ENCODE measurements around the gene TSPEAR.
"Not testable (repeated sequence)": the region's sequence is repeated elsewhere in the genome, so short reads cannot be mapped to it uniquely, and the experiment has no call there.

TSPEAR gene

DNA sequence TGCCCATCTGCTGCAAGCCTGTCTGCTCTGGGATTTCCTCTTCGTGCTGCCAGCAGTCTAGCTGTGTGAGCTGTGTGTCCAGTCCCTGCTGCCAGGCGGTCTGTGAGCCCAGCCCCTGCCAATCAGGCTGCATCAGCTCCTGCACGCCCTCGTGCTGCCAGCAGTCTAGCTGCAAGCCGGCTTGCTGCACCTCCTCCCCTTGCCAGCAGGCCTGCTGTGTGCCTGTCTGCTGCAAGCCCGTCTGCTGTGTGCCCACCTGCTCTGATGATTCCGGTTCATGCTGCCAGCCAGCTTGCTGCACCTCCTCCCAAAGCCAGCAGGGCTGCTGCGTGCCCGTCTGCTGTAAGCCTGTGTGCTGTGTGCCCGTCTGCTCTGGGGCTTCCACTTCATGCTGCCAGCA lies 110.3 kb downstream of the TSPEAR start:
- not testable (repeated sequence) for DNase-seq

DNA sequence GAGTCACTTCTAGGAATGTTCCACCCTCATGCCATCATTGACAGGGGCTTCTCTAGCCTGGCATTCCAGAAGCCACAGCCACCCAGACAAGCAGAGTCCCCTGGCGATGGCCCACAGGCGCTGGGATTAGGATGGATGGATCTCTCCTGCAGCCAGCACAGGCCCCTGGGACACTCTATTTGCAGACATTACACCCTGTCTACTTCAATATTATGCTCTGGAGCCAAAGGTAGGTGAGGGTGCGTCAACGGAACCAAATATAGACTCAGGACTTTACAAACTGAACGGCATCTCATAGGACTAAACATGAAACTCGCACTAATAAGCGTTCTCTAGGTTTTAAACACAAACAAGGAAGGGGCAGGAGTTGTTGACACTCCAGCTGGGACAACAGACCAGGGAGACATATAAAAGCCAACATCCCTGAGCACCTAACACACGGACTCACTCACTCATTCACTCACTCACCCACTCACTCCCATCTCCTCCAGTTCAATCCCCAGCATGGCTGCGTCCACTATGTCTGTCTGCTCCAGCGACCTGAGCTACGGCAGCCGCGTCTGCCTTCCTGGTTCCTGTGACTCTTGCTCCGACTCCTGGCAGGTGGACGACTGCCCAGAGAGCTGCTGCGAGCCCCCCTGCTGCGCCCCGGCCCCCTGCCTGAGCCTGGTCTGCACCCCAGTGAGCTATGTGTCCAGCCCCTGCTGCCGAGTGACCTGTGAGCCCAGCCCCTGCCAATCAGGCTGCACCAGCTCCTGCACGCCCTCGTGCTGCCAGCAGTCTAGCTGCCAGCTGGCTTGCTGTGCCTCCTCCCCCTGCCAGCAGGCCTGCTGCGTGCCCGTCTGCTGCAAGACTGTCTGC lies 111.0 kb downstream of the TSPEAR start, which contains the start of gene KRTAP10-7:
KRTAP10-7 (plus strand) TSS at position 480 of the 861 bp plus-strand sequence; CDS start at position 505, 25 bp downstream.
- DNase-seq, result not testable (repeated sequence)

DNA sequence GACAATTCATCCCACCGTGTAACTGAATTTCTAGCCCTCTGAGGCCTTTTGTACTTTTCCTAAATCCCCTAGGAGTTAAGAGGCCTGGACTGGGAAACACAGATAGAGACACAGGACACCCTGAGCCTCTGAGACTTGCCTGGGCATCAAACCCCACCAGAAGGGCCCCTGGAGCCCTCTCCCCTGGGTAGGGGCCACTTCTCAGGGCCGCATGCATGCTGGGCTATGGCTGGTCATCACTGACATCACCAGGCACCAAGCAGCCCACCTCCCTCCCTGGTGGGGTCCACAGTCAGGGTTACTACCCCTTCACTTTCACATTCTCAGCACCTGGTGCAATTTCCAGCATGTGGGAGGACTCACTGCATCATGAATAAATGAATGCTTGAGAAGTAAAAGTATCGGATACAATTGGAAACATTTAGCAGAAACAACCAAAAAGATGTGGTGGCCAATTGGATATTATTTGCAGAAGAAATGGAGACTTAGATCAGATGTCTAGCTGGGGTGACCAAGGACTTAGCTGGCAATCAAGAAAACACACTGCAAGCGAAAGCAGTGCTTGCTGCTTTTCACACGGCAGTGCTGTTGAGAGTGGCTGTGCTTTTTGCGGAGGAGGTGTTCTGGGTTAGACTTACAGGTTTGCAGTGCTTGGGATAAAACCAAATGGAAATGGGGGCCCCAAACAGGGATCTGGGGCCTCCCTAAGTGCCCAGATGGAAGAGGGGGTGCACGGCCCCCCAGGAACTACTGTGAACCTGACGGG lies 111.9 kb downstream of the TSPEAR start:
- DNase-seq, result no peak

DNA sequence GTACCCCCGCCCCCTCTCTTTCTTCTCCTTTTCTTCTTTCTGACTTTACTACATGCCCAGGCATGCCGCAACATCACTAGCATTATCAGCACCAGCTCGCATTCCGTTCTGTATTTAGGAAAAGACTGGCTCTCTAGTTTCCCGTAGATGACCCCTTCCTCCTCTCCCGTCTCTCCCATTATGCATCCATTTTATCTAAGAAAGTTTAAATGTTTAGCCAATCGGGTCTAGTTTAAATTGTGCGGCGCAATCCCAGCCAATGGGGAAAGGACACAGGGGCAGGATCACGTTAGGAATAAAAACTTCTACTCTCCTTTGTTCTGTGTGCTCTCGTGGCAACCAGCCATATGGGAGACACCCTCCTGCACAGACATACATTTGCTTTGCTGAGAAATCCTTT lies 113.3 kb downstream of the TSPEAR start:
- no peak for DNase-seq

DNA sequence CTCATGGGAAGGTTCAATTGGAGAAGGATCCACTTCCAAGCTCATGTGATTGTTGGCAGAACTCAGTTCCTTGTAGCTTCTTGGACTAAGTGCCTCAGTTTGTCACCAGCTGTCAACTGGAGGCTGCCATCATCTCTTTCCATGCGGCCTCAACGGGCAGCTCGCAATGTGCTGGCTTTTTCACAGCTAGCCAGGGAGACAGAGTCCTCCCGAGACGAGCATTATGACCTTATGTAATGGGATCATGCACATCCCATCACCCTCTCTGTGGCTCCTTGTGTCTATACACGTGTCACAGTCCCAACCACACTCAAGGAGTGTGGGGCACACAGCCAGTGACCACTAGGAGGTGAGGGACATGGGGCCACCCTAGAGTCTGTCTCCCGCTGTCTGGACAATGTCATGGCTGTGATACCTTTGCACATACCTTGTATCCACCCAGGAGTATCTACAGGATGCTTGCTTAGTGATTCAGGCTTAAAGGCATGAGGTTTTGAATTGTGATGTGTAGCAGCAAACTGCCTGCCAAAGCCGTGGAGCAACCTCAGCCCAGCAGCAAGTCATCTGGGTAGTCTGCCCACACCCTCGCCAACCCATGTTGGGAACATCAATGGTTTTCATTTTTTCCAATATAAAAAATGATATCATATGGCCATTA lies 115.2 kb downstream of the TSPEAR start:
- DNase-seq, result no peak

DNA sequence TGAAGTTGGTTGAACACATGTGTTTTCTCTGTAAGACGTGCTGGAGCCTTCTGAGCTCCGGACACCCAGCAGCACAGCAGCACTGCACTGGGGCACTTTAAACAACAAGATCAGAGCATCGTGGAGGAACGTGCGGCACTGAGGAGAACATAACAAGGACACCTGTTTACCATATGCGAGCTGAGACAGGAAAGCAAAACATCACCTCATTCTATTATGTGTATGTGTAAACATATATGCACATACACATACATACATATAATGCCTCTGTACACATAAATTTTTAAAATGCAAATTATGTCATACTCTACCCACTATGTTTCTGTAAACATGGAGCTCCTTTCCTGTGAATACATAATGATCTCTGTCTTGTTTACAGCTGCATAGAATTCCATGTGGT lies 115.8 kb downstream of the TSPEAR start:
- DNase-seq, result no peak

DNA sequence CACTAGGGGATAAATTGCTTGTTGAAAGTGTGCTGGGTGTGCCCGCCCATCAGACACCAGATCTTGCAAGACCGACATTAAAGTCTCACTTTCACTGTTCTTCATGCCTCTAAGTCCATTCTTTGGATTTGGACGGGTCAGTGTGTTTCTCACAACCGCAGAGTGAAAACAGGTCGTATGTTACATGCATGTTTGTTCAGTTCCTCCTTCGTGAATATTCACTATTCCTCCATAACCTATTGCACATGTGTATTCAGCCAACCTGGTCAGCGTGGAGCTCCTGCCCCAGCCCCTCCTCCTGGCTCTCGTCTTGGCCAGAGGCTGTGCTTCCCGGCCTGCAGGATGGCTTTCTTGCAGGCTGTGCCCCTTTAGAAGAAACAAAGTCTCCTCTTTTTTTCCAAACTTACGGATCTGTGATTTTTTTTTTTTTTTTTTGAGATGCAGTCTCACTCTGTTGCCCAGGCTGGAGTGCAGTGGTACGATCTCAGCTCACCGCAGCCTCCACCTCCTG lies 116.9 kb downstream of the TSPEAR start:
- DNase-seq, result no peak

DNA sequence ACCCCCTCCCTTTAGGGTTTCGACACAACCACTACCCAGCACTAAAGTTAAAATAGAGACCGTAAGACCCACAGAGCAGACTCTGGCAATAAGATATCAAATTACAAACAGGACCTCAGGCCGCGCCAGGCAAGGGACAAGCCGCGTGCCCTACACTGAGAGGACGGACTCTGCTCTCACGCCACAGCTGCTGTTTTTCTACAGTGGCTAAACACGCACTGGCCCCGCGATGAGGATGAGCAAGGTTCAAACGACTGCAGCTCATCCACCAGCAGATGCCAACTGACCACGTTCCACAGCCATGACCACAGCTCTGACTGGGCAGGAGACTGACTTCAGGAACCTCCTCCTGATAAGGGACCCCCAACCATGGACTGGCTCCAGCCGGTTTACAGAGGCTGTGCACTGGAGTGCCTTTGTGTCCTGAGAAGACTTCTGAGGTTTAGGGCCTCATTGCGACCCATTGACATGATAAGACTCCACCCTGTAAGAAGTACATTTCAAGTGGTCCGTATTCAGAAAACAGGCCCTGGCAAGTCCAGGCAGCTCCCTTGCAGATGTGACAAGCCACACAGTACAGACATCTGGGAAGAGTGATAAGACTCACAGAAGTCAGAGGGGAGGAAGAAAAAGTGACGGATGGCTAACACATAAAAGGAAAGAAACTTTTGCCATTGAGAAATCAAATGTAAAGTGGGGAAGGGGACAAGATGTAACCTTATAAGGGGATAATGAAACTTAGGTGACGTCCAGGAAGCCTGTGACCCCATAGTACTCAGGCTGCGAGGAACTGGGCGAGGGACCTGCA lies 117.6 kb downstream of the TSPEAR start:
- peak; percentile 94 for DNase-seq

DNA sequence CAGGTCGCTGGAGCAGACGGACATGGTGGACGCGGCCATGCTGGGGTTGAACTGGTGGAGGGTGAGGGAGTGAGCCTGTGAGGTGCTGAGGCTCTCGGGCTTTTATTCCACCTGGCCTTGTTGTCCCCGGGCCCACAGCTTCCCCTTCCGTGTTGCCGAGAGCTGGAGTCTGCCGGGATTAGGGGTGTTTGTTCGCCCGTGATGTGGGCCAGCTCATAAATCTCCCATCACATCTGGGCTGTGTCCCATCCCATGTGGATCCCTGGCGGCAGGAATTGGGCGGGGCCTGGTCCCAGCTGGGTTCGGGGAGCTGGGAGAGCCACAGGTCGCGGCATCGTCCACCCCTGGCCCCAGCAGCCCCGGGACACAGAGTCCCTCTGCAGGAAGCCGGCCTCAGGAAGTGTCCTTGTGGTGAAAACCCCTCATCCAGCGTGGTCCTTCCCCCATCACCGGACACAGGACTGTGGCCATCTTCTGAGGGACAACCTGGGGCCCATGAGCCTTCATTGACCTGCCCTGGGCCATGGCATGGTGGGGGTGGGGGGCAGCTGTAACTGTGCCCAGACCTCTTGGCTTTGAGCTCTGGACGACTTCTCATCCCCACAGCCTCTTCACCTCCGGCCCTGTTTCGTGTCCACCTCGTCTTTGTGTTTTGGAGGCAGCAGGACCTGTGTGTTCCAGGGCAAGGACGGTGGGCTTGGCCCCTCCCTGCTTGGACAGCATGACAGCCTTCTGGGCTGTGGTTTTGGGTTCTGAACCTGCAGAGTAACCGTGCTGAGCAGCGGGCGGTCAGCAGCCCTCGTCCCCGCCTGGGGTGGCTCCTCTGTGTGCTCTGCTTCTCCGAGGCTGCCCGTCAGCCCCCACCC lies 118.7 kb downstream of the TSPEAR start, which contains the start of gene KRTAP10-6:
KRTAP10-6 (minus strand) TSS at position 60 of the 866 bp plus-strand sequence; CDS start at position 39, 21 bp downstream.
- DNase-seq, result no peak

DNA sequence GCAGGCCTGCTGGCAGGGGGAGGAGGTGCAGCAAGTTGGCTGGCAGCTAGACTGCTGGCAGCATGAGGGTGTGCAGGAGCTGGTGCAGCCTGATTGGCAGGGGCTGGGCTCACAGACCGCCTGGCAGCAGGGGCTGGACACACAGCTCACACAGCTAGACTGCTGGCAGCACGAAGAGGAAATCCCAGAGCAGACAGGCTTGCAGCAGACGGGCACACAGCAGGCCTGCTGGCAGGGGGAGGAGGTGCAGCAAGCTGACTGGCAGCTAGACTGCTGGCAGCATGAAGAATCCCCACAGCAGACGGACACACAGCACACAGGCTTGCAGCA lies 119.6 kb downstream of the TSPEAR start:
- not testable (repeated sequence) for DNase-seq

DNA sequence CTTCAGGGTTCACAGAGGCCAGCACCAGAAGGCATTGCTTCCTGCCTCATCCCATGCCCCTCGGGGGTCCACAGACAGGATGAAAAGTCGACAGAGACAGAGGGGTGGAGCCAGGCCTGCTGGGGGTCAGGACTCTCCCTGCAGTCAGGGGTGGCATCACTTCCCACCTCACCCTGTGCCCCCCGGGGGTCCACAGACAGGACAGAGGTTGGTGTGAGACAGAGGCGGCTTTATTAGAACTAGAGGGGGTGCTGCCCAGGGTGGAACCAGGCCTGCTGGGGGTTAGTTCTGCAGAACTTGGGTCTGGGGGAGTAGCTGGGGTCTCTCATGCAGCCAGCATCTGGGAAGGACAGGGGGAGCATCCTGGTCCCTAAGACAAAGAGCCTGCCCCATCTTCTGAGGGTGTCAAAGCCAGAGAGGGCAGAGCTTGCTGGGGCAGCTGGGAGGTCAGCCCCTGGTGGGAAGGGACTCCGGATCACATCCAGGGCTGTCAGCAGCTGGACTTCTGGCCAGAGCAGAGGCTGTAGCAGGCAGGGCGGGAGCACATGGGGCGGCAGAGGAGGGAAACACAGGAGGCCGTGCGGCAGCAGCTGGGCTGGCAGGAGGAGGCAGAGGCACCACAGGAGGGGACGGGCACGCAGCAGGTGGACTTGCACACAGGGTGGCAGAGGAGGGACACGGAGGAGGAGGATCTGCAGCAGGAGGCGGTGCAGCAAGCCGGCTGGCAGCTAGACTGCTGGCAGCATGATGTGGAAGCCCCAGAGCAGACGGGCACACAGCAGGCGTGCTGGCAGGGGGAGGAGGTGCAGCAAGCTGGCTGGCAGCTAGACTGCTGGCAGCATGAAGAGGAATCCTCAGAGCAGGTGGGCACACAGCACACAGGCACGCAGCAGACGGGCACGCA lies 120.2 kb downstream of the TSPEAR start:
- DNase-seq, result not testable (repeated sequence)

DNA sequence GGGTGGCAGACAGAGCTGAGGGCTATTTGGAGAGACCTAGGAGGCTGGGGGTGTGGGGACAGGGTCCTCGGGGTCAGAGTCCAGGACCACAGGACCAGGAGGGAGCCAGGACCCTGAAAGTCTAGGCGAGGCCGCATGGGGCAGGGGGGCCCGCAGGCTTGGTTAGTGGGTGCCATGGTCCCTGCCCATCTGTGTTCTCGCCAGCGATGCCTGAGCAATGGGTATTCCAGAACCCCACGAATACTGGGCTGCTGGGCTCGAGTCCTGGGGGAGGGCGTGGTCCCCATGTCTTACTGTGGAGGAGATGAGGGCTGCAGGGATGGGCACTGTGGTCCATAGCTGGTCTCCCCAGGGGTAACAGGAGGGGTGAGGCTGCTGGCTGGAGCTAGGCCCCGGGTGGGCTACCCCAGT lies 121.1 kb downstream of the TSPEAR start:
- no peak for DNase-seq

DNA sequence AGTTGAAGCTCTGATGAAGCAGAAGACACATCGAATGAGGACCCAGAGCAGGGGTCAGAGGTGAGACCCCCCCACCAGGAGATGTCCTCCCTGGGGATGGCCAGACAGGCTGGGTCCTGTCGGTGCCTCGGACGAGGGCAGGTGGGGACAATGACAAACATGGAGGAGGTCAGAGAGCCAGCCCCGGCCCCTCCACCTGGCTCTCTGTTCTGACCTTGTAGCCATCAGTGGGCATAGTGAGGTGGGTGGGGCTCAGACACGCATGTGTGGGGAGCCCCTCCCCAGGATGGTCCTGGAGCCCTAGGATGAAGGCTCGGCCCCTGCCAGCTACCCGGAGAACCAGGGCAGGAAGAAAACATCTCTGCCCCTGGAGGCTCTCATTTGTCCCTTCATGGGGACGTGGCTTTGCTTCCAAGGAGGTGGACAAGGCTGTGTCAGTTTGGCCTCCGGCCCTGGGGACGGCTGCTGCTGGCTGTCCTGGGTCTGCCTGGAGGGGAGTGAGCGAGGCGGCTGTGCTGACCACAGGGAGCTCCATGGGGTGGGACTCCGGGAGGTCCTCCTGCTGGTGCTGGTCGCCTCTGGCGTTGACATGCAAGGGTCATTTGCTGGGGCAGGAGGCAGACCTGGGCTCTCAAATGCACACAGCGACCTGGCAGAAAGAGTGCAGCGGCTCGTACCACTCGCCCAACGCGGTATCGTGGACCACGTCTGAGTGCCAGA lies 121.6 kb downstream of the TSPEAR start:
- DNase-seq, result no peak

DNA sequence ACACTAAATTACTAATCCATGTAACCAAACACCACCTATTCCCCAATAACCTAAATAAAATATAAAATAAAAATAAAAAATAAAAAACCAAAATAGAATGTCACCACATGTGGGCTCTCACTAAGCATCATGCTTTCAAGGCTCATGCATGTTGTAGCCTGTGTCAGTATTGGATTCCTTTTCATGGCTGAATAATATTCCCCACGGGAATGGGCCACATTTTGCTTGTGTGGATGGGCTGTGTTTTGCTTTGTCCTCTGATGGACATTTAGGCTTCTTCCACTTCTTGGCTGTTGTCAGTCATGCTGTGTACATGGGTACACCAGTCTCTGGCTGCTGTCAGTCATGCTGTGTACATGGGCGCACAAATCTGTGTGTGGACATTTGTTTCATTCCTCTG lies 122.3 kb downstream of the TSPEAR start:
- DNase-seq, result no peak

DNA sequence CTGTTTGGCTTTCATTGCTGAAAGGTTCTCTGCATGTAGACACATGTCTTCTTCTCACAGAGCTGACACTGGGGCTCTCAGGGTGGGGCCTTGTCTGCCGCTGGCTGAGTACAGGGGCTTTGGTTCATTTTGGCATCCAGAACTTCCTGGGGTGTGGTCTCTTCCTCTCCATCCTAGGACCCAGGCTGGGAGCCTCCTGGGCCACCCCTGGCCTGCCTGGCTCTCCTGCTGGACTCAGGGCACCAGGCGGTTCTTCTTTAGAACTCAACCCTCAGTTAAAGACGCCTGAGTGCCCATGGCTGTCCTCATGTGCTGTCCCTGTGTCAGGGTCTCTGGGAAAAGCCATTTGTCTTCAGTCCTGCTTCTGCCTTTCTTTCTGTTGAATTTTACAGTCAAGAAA lies 125.5 kb downstream of the TSPEAR start:
- no peak for DNase-seq

DNA sequence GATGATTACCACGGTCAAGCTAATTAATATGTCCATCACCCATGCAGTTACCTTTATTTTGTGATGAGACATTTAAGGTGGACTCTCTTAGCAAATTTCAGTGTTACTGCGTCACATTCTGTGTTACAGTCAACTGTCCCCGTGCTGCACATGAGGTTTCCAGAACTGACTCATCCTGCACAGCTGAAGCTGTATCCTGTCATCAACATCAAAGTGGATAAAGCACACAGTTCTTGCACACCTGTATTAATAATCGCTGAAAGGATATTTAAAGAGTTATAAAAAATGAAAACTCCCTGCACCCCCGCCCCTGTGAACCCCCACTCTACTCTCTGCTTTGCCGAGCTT lies 127.6 kb downstream of the TSPEAR start:
- no peak for DNase-seq

DNA sequence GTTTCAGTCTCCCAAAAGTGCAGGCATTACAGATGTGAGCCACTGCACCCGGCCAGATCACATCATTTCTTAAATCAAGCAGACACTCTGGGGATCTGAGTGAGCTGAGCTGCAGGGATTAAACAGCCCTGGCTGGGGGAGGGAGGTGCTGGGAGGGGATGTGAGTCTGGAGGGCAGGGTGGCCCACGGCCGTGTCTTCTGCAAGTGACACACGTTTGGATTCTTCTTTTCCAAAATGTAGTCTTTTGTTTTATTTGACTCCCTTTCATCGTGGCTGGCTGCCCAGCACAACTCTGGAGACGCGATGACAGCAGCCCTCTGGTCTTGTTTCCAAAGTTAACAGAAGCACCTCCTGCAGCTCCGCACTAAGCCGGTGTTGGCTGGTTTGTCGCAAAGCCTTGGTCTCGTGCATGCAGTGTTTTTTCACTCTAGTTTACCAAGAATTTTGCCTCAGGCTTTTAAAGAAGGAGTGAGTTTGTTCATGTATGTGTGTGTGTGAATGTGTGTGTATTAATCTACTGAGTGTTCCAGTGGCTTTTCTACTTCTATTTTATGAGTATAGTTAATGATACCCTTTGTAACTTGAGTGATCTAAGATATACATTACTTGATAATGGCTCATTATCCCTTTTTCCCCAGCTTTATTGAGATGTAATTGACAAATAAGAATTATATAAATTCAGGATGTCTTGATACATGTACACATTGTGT lies 128.1 kb downstream of the TSPEAR start:
- DNase-seq, result no peak

DNA sequence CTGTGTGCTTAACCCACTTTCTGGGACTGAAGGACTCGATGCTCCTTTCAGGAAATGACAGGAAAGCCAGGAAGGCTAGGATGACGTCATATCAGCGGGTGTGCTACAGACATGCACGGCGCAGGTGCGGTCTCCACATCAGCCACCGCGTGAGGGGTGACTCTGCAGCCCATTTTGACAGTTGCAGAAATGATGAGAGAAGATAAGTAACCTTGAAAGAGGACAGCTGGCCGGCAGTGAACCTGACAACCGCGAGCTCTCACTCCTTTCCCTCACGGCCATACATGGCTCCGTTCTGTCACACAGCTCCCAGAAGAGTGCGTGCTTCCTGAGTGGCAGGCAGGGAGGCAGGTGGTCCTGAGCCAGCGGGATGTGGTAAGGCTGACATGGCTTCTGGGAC lies 129.3 kb downstream of the TSPEAR start:
- no peak for DNase-seq

DNA sequence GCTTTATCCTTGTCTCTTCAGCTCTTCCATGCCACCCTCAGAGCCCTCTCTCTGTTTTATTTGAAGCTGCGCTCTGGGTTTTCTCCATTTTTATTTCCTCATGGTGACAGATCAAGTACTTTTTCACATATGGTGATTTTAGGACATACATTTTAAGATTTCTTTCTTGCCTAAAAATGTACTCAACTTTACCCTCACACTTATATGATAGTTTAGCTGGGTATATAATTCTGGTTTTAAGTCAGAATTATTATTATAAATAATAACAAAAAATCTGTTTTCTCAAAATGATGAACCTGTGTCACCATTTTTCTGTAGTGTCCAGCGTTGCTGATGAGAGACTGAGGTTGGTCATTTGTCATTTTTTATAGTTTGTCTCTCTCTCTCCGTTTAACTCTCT lies 130.2 kb downstream of the TSPEAR start:
- no peak for DNase-seq
